ENCODE measurements around the gene ACAP3. TPM values are rescaled to one million over a fixed set of nuclear protein-coding genes. Genes with fewer than 3 reads are reported as not detected.

The ACAP3 gene
- total and polyA plus RNA-seq, 2 of the 4 experiments (the other 2 are of a cell fraction), result 13.3 to 58.2 TPM

DNA sequence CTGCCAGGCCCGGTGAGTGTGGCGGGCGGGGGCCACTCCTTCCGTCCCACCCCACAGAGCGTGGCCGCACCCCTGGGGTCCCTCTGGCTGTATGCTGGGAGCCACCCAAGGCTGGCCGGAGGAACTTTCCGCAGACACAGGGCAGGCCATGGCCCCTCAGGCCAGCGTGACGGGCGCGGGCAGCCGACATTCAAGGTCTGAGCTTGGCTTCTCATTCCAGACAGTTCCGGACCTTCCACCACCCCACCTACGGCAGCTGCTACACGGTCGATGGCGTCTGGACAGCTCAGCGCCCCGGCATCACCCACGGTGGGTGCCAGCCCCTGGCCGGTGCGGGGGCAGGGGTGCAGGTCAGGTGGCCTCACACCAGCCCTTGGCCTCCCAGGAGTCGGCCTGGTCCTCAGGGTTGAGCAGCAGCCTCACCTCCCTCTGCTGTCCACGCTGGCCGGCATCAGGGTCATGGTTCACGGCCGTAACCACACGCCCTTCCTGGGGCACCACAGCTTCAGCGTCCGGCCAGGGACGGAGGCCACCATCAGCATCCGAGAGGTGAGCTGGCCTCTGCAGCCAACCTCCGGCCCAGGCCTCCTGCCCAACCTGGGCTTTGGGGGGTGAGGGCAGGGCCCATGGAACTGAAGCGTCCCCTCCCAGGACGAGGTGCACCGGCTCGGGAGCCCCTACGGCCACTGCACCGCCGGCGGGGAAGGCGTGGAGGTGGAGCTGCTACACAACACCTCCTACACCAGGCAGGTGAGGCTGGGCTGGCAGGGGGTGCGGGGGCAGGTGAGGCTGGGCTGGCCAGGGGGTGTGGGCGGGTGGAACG is 20.2 kb downstream of the ACAP3 start:
- POLR2A ChIA-PET (ENCODE audit: unreplicated experiment), result no interaction called here

More for the DNA sequence above, 20.2 kb downstream of the ACAP3 start:
- 83% methylated on average over 15 of the region's 46 CpGs; no CpG with 5 or more reads in 1 of the 2 experiments for whole genome bisulfite sequencing, 2 experiments (ENCODE audit: extremely low coverage in 2 of 2, insufficient read length in 1 of 2)
- Histone ChIP-seq H2BK5ac (ENCODE audit: low read depth, low read length, poor library complexity, severe bottlenecking) (no peak overlapping the region), H3K27ac (ENCODE audit: insufficient read depth, low read length) (no peak overlapping the region), H4K91ac (ENCODE audit: insufficient read depth, low read depth, low read length) (no peak overlapping the region), H3K27me3 (ENCODE audit: control insufficient read depth, insufficient read depth, low read length) (no peaks in the 10 kb centered on the region), H3K56ac (ENCODE audit: extremely low read depth, insufficient read depth, low read length) (no peak overlapping the region), H2AK9ac (replicated peaks; ENCODE audit: low read depth, low read length, poor library complexity) (no peak overlapping the region), H3K4me3 (ENCODE audit: insufficient read depth, low read depth, low read length) (no peak overlapping the region), H3K4ac (ENCODE audit: low read depth, low read length) (no peak overlapping the region), H2BK120ac (ENCODE audit: low read depth, low read length) (no peak overlapping the region), H3K4me2 (ENCODE audit: low read depth, low read length) (no peak overlapping the region), H3K36me3 (ENCODE audit: control insufficient read depth, insufficient read depth, low read length) (peaks cover 2% of the 10 kb centered on the region; the same call in 1 of the 2 replicates), H3K23ac (ENCODE audit: low read depth, low read length) (no peak overlapping the region), H4K8ac (ENCODE audit: low read depth in 2 of 2, low read length in 2 of 2) (no peak overlapping the region), H3K4me1 (ENCODE audit: control insufficient read depth, insufficient read depth, low read length) (no peaks in the 10 kb centered on the region; the same call in 1 of the 2 replicates), H4K5ac (ENCODE audit: low read depth, low read length) (no peak overlapping the region), H4K20me1 (ENCODE audit: insufficient read depth, low read length) (peaks cover 6% of the 10 kb centered on the region; the same call in 1 of the 2 replicates), H3K9ac (ENCODE audit: low read depth, low read length) (no peak overlapping the region), H2AK5ac (ENCODE audit: low read depth, low read length) (no peak overlapping the region), H3K79me1 (ENCODE audit: low read depth in 1 of 2, low read length in 2 of 2) (no peaks in the 10 kb centered on the region), H3K18ac (ENCODE audit: low read depth, low read length) (no peak overlapping the region), H2AFZ (replicated peaks; ENCODE audit: low read length, poor library complexity) (no peak overlapping the region), H2BK15ac (ENCODE audit: low read depth, low read length) (no peak overlapping the region), H2BK20ac (ENCODE audit: low read depth, low read length) (no peak overlapping the region), H3K9me3 (ENCODE audit: control insufficient read depth, insufficient read depth, low read length) (no peaks in the 10 kb centered on the region), H3K14ac (replicated peaks; ENCODE audit: low read depth, low read length) (no peak overlapping the region), H3K9me1 (ENCODE audit: insufficient read depth, low read length) (peaks cover under 1% of the 10 kb centered on the region; the same call in 1 of the 2 replicates)
- intact Hi-C loops (cut with micrococcal nuclease) (no loop called here), dilution Hi-C loops (cut with HindIII; ENCODE audit: low sequenced_read_pairs, unreplicated experiment) (no loop called here), in situ Hi-C loops (cut with MboI; ENCODE audit: low sequenced_read_pairs) (no loop called here)
- ATAC-seq (ENCODE audit: low read depth) (no peak), DNase-seq (no peak)
- BruUV-seq (replicated peaks), result no TSS peak
- no peak for TF ChIP-seq SMC3 (IDR thresholded peaks at IDR 0.05; ENCODE audit: low read depth, low read length)
- no peak for TF ChIP-seq RCOR1 (IDR thresholded peaks at IDR 0.05; ENCODE audit: insufficient replicate concordance, low read length)
- CTCF ChIA-PET, result interaction anchor here (0.9 kb wide), 1 partner anchor 165 kb away, joined by 4 read pairs; no protein-coding TSS in a partner anchor
